ENCODE results near the gene HNRNPF. TPM values are rescaled to one million over a fixed set of nuclear protein-coding genes. Genes with fewer than 3 reads are reported as not detected.
"Not testable (repeated sequence)": the region's sequence is repeated elsewhere in the genome, so short reads cannot be mapped to it uniquely, and the experiment has no call there.

The HNRNPF gene
- total RNA-seq, 1 donor from 2014 or later: 183 TPM

GRCh38 chr10:43396928-43397624 is 11.9 kb downstream of the HNRNPF start:
- peaks cover 37% of the 10 kb centered on the region for H3K36me3 ChIP-seq
- H3K4me3 ChIP-seq: peak overlapping the region; percentile 76
- peaks cover 68% of the 10 kb centered on the region for H3K4me1 ChIP-seq
- H3K9me3 ChIP-seq: no peaks in the 10 kb centered on the region
- TF ChIP-seq, protein P1, sequence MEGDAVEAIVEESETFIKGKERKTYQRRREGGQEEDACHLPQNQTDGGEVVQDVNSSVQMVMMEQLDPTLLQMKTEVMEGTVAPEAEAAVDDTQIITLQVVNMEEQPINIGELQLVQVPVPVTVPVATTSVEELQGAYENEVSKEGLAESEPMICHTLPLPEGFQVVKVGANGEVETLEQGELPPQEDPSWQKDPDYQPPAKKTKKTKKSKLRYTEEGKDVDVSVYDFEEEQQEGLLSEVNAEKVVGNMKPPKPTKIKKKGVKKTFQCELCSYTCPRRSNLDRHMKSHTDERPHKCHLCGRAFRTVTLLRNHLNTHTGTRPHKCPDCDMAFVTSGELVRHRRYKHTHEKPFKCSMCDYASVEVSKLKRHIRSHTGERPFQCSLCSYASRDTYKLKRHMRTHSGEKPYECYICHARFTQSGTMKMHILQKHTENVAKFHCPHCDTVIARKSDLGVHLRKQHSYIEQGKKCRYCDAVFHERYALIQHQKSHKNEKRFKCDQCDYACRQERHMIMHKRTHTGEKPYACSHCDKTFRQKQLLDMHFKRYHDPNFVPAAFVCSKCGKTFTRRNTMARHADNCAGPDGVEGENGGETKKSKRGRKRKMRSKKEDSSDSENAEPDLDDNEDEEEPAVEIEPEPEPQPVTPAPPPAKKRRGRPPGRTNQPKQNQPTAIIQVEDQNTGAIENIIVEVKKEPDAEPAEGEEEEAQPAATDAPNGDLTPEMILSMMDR (IDR thresholded peaks at IDR 0.05): no peak
- DNase-seq (peak; percentile 96), ATAC-seq (peak; percentile 93)
- H3K27me3 ChIP-seq: no peaks in the 10 kb centered on the region
- peak overlapping the region; percentile 98 for H3K27ac ChIP-seq
- intact Hi-C loops (cut with DNase I): no loop called here

DNA sequence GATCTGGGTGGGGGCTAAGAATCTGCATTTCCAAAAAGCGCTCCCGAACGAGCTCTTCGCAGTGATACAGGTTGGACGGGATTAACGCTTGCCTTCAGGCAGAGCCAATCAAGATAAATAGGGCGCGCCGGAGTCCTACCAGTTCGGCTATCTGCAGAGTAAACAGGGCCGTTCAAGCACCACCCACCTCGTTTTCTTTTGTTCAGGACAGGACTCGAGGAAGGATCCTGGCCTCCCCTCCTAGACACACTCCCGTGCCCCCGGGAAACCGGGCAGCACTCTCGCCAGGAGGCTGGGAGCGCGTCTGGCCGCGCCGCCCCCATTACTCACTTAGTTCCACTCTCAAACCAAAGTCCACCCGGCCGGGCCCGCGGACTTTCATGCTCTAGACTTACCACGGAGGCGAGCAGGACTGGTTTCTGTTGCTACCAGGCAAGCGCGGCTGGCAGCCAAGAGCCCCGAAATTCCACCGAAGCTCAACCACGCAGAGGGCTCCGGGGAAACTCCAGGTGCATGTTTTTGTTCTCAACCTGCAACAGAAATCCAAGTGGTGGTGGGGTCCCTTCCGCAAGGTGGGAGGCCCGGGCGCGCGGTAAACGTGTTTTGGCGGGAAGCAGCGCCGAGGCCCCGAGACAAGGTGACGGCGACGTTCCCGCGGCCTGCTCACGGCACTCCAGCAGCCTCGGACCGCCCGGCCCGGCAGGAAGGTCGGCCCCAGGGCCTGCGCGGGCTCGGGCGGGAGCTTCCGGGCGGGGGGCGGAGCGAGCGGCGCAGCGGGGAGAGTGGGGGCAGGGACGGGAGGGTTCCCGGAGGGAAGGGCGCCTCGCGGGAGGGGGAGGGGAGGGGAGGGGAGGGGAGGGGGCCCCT is 12.7 kb downstream of the HNRNPF start:
- H3K27ac ChIP-seq: peak overlapping the region; percentile 98
- DNase-seq (peak; percentile 93), ATAC-seq (peak; percentile 93)
- TF ChIP-seq, protein P1 (IDR thresholded peaks at IDR 0.05): no peak
- no peaks in the 10 kb centered on the region for H3K9me3 ChIP-seq
- H3K4me1 ChIP-seq: peaks cover 62% of the 10 kb centered on the region
- H3K36me3 ChIP-seq: peaks cover 45% of the 10 kb centered on the region
- intact Hi-C loops (cut with DNase I): no loop called here
- H3K4me3 ChIP-seq: peak overlapping the region; percentile 76
- H3K27me3 ChIP-seq: no peaks in the 10 kb centered on the region

DNA sequence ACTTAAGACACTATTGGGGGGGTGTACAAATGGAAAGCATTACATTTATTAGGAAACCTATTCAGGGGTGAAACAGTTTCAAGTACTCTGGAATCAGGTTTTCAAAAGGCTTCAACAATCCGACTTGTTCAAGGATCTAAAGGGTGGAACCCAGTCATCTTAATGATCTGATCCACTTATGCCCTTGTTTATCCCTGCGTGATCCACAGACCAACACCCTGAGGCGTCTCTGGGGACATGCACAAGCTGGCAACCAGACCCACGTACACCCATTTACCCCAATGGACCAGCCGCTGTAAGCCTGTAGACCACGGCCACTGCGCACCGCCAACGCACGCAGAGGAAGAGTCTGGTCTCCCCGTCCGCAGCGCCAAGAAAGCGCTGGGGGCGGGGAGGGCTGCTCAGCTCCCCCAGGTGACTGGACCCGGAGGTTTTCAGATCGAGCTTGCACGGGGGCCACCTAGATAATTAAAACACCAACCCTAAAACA is 13.4 kb downstream of the HNRNPF start:
- Histone ChIP-seq H3K4me3 (peak overlapping the region; percentile 76), H3K4me1 (peaks cover 60% of the 10 kb centered on the region), H3K36me3 (peaks cover 52% of the 10 kb centered on the region), H3K9me3 (no peaks in the 10 kb centered on the region), H3K27me3 (no peaks in the 10 kb centered on the region), H3K27ac (peak overlapping the region; percentile 98)
- DNase-seq: no peak
- no peak for ATAC-seq
- TF ChIP-seq, protein P1 (IDR thresholded peaks at IDR 0.05): no peak
- intact Hi-C loops (cut with DNase I): no loop called here

- Histone ChIP-seq H3K27ac (no peak overlapping the region), H3K27me3 (no peaks in the 10 kb centered on the region), H3K36me3 (peaks cover 58% of the 10 kb centered on the region), H3K9me3 (no peaks in the 10 kb centered on the region), H3K4me3 (no peak overlapping the region), H3K4me1 (peaks cover 55% of the 10 kb centered on the region)
- TF ChIP-seq, protein P1 (IDR thresholded peaks at IDR 0.05): no peak
- intact Hi-C loops (cut with DNase I): no loop called here
- DNase-seq (no peak), ATAC-seq (no peak)
Observed at GRCh38 chr10:43394868-43395267, 14.1 kb downstream of the HNRNPF start.

GRCh38 chr10:43393606-43394360 is 15.2 kb downstream of the HNRNPF start:
- no peak overlapping the region for H3K4me3 ChIP-seq
- intact Hi-C loops (cut with DNase I): no loop called here
- no peak overlapping the region for H3K27ac ChIP-seq
- TF ChIP-seq, protein P1 (IDR thresholded peaks at IDR 0.05): no peak
- H3K4me1 ChIP-seq: peaks cover 45% of the 10 kb centered on the region
- no peaks in the 10 kb centered on the region for H3K27me3 ChIP-seq
- no peaks in the 10 kb centered on the region for H3K9me3 ChIP-seq
- ATAC-seq (no peak), DNase-seq (no peak)
- H3K36me3 ChIP-seq: peaks cover 64% of the 10 kb centered on the region

DNA sequence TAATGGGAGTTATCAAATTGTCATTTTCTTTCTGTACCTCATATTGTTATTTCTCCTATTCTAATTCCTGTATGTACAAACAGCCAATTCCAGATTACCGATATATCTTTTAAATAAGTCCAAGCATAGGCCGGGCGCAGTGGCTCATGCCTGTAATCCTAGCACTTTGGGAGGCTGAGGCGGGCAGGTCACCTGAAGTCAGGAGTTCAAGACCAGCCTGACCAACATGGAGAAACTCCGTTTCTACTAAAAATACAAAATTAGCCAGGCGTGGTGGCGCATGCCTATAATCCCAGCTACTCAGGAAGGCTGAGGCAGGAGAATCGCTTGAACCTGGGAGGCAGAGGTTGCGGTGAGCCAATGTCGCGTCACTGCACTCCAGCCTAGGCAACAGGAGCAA is 15.8 kb downstream of the HNRNPF start:
- Histone ChIP-seq H3K4me1 (peaks cover 39% of the 10 kb centered on the region), H3K36me3 (peaks cover 70% of the 10 kb centered on the region)
- DNase-seq; ATAC-seq; H3K9me3 ChIP-seq; H3K4me3 ChIP-seq; H3K27ac ChIP-seq; H3K27me3 ChIP-seq; intact Hi-C loops (cut with DNase I): not testable (repeated sequence)

All from upper lobe of right lung (tissue), 1 donor.